Measurements from ENCODE around the gene LPAR1. TPM values are rescaled to one million over a fixed set of nuclear protein-coding genes. Genes with fewer than 3 reads are reported as not detected.

The LPAR1 gene
- total RNA-seq, 1 experiment from 2014 or later: 4.9 TPM

DNA sequence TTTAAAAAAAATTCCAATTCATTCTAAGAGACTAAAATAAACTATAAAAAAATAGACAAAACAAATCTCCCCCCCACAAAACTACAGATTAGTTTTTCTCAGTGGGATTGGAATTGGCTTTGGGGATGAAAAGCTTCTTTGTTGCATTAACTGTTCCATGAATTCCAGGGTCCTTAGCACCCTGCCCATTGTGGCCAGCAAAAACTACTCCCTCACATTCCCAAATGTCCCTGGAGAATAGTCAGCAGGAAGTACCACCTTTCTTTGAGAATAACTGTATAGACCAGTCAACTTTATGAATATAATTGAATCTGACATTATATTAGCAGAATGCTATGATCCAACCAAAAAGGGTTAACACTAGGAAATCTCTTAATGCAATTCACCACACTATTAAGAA lies 147.9 kb downstream of the LPAR1 start:
- no peaks in the 10 kb centered on the region for H3K27me3 Mint-ChIP-seq (ENCODE audit: low read depth)
- peaks cover 11% of the 10 kb centered on the region for H3K4me1 Mint-ChIP-seq
- DNase-seq (ENCODE audit: low spot score) (no peak), ATAC-seq (no peak)
- POLR2A ChIA-PET: no interaction called here
- TF ChIP-seq NR3C1 (CRISPR knock-in tag; conservative IDR thresholded peaks at IDR 0.05; ENCODE audit: low read depth): no peak
- TF ChIP-seq ELF4 (CRISPR knock-in tag; IDR thresholded peaks at IDR 0.05; ENCODE audit: low read depth): no peak
- TF ChIP-seq, protein P1, sequence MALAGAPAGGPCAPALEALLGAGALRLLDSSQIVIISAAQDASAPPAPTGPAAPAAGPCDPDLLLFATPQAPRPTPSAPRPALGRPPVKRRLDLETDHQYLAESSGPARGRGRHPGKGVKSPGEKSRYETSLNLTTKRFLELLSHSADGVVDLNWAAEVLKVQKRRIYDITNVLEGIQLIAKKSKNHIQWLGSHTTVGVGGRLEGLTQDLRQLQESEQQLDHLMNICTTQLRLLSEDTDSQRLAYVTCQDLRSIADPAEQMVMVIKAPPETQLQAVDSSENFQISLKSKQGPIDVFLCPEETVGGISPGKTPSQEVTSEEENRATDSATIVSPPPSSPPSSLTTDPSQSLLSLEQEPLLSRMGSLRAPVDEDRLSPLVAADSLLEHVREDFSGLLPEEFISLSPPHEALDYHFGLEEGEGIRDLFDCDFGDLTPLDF (CRISPR knock-in tag; IDR thresholded peaks at IDR 0.05): no peak
- no peak for TF ChIP-seq FOXP4 (CRISPR knock-in tag; IDR thresholded peaks at IDR 0.05)
- no peak for TF ChIP-seq SMAD3 (CRISPR knock-in tag; IDR thresholded peaks at IDR 0.05; ENCODE audit: borderline replicate concordance)
- TF ChIP-seq JUN (CRISPR knock-in tag; IDR thresholded peaks at IDR 0.05): no peak
- TF ChIP-seq SOX15 (CRISPR knock-in tag; IDR thresholded peaks at IDR 0.05): no peak
- no peak for TF ChIP-seq GTF2I (CRISPR knock-in tag; conservative IDR thresholded peaks at IDR 0.05)
- TF ChIP-seq, protein P2, sequence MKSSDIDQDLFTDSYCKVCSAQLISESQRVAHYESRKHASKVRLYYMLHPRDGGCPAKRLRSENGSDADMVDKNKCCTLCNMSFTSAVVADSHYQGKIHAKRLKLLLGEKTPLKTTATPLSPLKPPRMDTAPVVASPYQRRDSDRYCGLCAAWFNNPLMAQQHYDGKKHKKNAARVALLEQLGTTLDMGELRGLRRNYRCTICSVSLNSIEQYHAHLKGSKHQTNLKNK (CRISPR knock-in tag; IDR thresholded peaks at IDR 0.05): no peak
- TF ChIP-seq ZNF138 (CRISPR knock-in tag; conservative IDR thresholded peaks at IDR 0.05): no peak
- TF ChIP-seq ZNF232 (CRISPR knock-in tag; IDR thresholded peaks at IDR 0.05): no peak
- no peak for TF ChIP-seq TP53 (CRISPR knock-in tag; IDR thresholded peaks at IDR 0.05)
- TF ChIP-seq, protein P3, sequence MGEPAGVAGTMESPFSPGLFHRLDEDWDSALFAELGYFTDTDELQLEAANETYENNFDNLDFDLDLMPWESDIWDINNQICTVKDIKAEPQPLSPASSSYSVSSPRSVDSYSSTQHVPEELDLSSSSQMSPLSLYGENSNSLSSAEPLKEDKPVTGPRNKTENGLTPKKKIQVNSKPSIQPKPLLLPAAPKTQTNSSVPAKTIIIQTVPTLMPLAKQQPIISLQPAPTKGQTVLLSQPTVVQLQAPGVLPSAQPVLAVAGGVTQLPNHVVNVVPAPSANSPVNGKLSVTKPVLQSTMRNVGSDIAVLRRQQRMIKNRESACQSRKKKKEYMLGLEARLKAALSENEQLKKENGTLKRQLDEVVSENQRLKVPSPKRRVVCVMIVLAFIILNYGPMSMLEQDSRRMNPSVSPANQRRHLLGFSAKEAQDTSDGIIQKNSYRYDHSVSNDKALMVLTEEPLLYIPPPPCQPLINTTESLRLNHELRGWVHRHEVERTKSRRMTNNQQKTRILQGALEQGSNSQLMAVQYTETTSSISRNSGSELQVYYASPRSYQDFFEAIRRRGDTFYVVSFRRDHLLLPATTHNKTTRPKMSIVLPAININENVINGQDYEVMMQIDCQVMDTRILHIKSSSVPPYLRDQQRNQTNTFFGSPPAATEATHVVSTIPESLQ (CRISPR knock-in tag; IDR thresholded peaks at IDR 0.05): no peak
- TF ChIP-seq, protein P4, sequence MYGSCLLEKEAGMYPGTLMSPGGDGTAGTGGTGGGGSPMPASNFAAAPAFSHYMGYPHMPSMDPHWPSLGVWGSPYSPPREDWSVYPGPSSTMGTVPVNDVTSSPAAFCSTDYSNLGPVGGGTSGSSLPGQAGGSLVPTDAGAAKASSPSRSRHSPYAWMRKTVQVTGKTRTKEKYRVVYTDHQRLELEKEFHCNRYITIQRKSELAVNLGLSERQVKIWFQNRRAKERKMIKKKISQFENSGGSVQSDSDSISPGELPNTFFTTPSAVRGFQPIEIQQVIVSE (CRISPR knock-in tag; IDR thresholded peaks at IDR 0.05; ENCODE audit: borderline replicate concordance): no peak
- no peaks in the 10 kb centered on the region for H3K9me3 Mint-ChIP-seq
- H3K27ac Mint-ChIP-seq: no peak overlapping the region
- no peak overlapping the region for H3K4me3 Mint-ChIP-seq
- no peaks in the 10 kb centered on the region for H3K36me3 Mint-ChIP-seq
- CTCF ChIA-PET: no interaction called here

DNA sequence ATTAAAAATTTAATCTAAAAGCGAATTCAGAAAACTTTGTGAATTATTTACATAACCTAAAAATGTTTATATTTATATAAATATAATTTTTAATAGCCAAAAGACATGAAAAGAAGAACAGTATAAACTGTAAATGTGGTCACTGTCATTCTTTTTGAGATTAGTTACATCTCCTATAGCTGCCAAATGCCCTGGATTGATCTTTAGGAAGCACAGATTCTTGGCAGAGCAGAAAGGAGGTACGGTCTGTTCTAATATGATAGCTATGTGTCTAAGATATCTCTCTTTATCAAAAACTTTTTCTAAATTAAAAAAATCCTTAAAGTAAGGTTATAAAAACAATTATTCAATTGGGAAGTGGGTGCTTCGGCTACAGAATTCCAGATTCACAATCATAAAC lies 151.0 kb downstream of the LPAR1 start:
- ATAC-seq (no peak), DNase-seq (ENCODE audit: low spot score) (no peak)
- no peaks in the 10 kb centered on the region for H3K36me3 Mint-ChIP-seq
- H3K9me3 Mint-ChIP-seq: no peaks in the 10 kb centered on the region
- H3K4me1 Mint-ChIP-seq: peaks cover 19% of the 10 kb centered on the region
- H3K4me3 Mint-ChIP-seq: no peak overlapping the region
- H3K27ac Mint-ChIP-seq: no peak overlapping the region
- H3K27me3 Mint-ChIP-seq (ENCODE audit: low read depth): no peaks in the 10 kb centered on the region
- POLR2A ChIA-PET: no interaction called here
- CTCF ChIA-PET: no interaction called here
- no peak for TF ChIP-seq RORB (CRISPR knock-in tag; IDR thresholded peaks at IDR 0.05)
- TF ChIP-seq ZNF138 (CRISPR knock-in tag; conservative IDR thresholded peaks at IDR 0.05): no peak
- no peak for TF ChIP-seq JUN (CRISPR knock-in tag; IDR thresholded peaks at IDR 0.05)
- TF ChIP-seq, protein P5, sequence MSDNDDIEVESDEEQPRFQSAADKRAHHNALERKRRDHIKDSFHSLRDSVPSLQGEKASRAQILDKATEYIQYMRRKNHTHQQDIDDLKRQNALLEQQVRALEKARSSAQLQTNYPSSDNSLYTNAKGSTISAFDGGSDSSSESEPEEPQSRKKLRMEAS (CRISPR knock-in tag; IDR thresholded peaks at IDR 0.05): no peak
- no peak for TF ChIP-seq GTF2I (CRISPR knock-in tag; conservative IDR thresholded peaks at IDR 0.05)
- no peak for TF ChIP-seq STAT6 (CRISPR knock-in tag; conservative IDR thresholded peaks at IDR 0.05; ENCODE audit: low read depth)
- no peak for TF ChIP-seq MYBL2 (CRISPR knock-in tag; IDR thresholded peaks at IDR 0.05)
- TF ChIP-seq SMAD3 (CRISPR knock-in tag; IDR thresholded peaks at IDR 0.05; ENCODE audit: borderline replicate concordance): no peak
- TF ChIP-seq GABPB1 (CRISPR knock-in tag; IDR thresholded peaks at IDR 0.05): no peak
- no peak for TF ChIP-seq GRHL2 (CRISPR knock-in tag; IDR thresholded peaks at IDR 0.05; ENCODE audit: insufficient replicate concordance, severe bottlenecking)
- no peak for TF ChIP-seq NFATC4 (CRISPR knock-in tag; IDR thresholded peaks at IDR 0.05)
- no peak for TF ChIP-seq ZBTB43 (CRISPR knock-in tag; IDR thresholded peaks at IDR 0.05)
- no peak for TF ChIP-seq NR3C1 (CRISPR knock-in tag; conservative IDR thresholded peaks at IDR 0.05; ENCODE audit: low read depth)
- no peak for TF ChIP-seq ERG (CRISPR knock-in tag; IDR thresholded peaks at IDR 0.05)
- TF ChIP-seq ETV6 (CRISPR knock-in tag; IDR thresholded peaks at IDR 0.05): no peak
